Measurements from ENCODE around the gene AK1. TPM values are rescaled to one million over a fixed set of nuclear protein-coding genes. Genes with fewer than 3 reads are reported as not detected.

AK1 gene
- total and polyA plus RNA-seq, 9 of the 15 experiments (the other 6 are each of a cell fraction or from before 2014, with no cell fraction given) = 10.1 to 71.8 (median 39.0) TPM

DNA sequence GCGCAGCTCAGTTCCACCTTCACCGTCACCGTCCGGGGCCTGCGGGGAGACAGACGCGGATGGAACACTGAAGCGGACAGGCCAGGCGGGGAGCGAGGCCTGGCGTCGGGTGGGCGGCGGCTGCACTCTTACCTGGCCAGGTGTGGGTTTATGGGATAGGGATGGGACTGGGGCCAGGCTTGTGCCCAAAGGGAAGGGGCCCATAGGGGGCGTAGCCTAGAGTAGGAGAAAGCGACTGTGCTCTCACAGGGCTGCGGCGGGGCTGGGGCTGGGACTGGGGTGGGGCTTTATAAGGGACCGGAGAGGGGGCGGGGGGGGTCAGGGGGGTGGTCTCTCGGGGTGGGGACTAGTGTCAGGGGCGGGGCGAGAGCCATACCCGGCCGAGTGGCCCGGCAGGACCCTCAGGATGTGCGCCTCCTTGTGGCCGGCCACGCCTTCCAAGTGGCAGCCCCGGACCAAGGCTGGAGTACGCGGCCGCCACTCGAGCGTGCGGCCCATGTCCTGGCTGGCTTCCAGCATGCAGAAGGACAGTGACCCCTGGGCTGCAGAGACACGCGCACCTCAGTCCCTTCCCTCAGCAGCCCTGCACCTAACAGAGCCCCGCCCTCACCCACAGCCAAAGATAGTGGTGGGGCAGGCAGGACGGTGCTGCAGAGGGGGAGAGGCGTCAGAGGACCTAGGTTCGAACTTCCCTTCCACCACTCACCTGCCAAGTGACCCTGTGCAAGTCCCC, 52.0 kb downstream of the AK1 start (continued):
- TF ChIP-seq ZSCAN29 (IDR thresholded peaks at IDR 0.05) = no peak
- TF ChIP-seq, protein P1, sequence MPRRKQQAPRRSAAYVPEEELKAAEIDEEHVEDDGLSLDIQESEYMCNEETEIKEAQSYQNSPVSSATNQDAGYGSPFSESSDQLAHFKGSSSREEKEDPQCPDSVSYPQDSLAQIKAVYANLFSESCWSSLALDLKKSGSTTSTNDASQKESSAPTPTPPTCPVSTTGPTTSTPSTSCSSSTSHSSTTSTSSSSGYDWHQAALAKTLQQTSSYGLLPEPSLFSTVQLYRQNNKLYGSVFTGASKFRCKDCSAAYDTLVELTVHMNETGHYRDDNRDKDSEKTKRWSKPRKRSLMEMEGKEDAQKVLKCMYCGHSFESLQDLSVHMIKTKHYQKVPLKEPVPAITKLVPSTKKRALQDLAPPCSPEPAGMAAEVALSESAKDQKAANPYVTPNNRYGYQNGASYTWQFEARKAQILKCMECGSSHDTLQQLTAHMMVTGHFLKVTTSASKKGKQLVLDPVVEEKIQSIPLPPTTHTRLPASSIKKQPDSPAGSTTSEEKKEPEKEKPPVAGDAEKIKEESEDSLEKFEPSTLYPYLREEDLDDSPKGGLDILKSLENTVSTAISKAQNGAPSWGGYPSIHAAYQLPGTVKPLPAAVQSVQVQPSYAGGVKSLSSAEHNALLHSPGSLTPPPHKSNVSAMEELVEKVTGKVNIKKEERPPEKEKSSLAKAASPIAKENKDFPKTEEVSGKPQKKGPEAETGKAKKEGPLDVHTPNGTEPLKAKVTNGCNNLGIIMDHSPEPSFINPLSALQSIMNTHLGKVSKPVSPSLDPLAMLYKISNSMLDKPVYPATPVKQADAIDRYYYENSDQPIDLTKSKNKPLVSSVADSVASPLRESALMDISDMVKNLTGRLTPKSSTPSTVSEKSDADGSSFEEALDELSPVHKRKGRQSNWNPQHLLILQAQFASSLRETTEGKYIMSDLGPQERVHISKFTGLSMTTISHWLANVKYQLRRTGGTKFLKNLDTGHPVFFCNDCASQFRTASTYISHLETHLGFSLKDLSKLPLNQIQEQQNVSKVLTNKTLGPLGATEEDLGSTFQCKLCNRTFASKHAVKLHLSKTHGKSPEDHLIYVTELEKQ (CRISPR knock-in tag; IDR thresholded peaks at IDR 0.05) = no peak
- 0 out of 2 replicates have a peak, but pooled peaks have one; percentile 31 for TF ChIP-seq ZEB2 (IDR thresholded peaks at IDR 0.05)
- no peak for TF ChIP-seq NFRKB (IDR thresholded peaks at IDR 0.05; ENCODE audit: low read depth)
- TF ChIP-seq SOX6 (IDR thresholded peaks at IDR 0.05) = no peak
- TF ChIP-seq ZNF232 (CRISPR knock-in tag; IDR thresholded peaks at IDR 0.05) = no peak
- no peak for TF ChIP-seq ZC3H4 (CRISPR knock-in tag; IDR thresholded peaks at IDR 0.05; ENCODE audit: borderline replicate concordance)
- TF ChIP-seq HDAC1 (IDR thresholded peaks at IDR 0.05) = peak in 1 of 2 experiments; percentile 28; a peak in 1 of 4 replicates
- TF ChIP-seq ASH1L (IDR thresholded peaks at IDR 0.05; ENCODE audit: borderline replicate concordance, low read depth, partially characterized antibody) = no peak
- no peak for TF ChIP-seq KAT2B (IDR thresholded peaks at IDR 0.05; ENCODE audit: low read depth, low read length)
- TF ChIP-seq, protein P2, sequence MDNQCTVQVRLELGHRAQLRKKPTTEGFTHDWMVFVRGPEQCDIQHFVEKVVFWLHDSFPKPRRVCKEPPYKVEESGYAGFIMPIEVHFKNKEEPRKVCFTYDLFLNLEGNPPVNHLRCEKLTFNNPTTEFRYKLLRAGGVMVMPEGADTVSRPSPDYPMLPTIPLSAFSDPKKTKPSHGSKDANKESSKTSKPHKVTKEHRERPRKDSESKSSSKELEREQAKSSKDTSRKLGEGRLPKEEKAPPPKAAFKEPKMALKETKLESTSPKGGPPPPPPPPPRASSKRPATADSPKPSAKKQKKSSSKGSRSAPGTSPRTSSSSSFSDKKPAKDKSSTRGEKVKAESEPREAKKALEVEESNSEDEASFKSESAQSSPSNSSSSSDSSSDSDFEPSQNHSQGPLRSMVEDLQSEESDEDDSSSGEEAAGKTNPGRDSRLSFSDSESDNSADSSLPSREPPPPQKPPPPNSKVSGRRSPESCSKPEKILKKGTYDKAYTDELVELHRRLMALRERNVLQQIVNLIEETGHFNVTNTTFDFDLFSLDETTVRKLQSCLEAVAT (IDR thresholded peaks at IDR 0.05) = no peak
- TF ChIP-seq FOXM1 (IDR thresholded peaks at IDR 0.05; ENCODE audit: low read depth) = no peak
- no peak for TF ChIP-seq FOXM1 (CRISPR knock-in tag; IDR thresholded peaks at IDR 0.05; ENCODE audit: low read depth)
- 0 out of 2 replicates have a peak, but pooled peaks have one; percentile 11 for TF ChIP-seq DPF2 (IDR thresholded peaks at IDR 0.05)
- TF ChIP-seq HDGF (IDR thresholded peaks at IDR 0.05) = 0 out of 2 replicates have a peak, but pooled peaks have one; percentile 20
- TF ChIP-seq STAT5A (IDR thresholded peaks at IDR 0.05; ENCODE audit: borderline replicate concordance, low read length) = no peak
- TF ChIP-seq RB1 (IDR thresholded peaks at IDR 0.05; ENCODE audit: low read depth) = peak; percentile 60; the same call in 1 of the 2 replicates
- no peak for TF ChIP-seq NUFIP1 (IDR thresholded peaks at IDR 0.05; ENCODE audit: partially characterized antibody)
- no peak for TF ChIP-seq FOXA3 (CRISPR knock-in tag; conservative IDR thresholded peaks at IDR 0.05 in 1 of 2, IDR thresholded peaks at IDR 0.05 in 1 of 2)
- TF ChIP-seq NCOA6 (IDR thresholded peaks at IDR 0.05) = no peak
- TF ChIP-seq SP1 (CRISPR knock-in tag; IDR thresholded peaks at IDR 0.05) = peak; percentile 40; the same call in 1 of the 2 replicates
- TF ChIP-seq, protein P3, sequence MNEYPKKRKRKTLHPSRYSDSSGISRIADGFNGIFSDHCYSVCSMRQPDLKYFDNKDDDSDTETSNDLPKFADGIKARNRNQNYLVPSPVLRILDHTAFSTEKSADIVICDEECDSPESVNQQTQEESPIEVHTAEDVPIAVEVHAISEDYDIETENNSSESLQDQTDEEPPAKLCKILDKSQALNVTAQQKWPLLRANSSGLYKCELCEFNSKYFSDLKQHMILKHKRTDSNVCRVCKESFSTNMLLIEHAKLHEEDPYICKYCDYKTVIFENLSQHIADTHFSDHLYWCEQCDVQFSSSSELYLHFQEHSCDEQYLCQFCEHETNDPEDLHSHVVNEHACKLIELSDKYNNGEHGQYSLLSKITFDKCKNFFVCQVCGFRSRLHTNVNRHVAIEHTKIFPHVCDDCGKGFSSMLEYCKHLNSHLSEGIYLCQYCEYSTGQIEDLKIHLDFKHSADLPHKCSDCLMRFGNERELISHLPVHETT (CRISPR knock-in tag; conservative IDR thresholded peaks at IDR 0.05 in 1 of 2, IDR thresholded peaks at IDR 0.05 in 1 of 2) = no peak
- no peak for TF ChIP-seq ZNF444 (CRISPR knock-in tag; IDR thresholded peaks at IDR 0.05)
